Measurements from ENCODE around the gene MAP4K4. TPM values are rescaled to one million over a fixed set of nuclear protein-coding genes. Genes with fewer than 3 reads are reported as not detected.

Gene MAP4K4
- polyA plus RNA-seq, 3 donors, result 5.3 to 66.9 (median 8.7) TPM

DNA sequence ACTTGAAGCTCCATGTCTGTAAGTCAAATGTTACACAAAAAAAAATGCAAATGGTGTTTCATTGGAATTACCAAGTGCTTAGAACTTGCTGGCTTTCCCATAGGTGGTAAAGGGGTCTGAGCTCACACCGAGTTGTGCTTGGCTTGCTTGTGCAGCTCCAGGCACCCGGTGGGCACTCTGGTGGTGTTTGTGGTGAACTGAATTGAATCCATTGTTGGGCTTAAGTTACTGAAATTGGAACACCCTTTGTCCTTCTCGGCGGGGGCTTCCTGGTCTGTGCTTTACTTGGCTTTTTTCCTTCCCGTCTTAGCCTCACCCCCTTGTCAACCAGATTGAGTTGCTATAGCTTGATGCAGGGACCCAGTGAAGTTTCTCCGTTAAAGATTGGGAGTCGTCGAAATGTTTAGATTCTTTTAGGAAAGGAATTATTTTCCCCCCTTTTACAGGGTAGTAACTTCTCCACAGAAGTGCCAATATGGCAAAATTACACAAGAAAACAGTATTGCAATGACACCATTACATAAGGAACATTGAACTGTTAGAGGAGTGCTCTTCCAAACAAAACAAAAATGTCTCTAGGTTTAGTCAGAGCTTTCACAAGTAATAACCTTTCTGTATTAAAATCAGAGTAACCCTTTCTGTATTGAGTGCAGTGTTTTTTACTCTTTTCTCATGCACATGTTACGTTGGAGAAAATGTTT is 196.3 kb downstream of the MAP4K4 start:
- no peak overlapping the region for H3K4me2 ChIP-seq (replicated peaks; ENCODE audit: extremely low read depth, low read length, poor library complexity, severe bottlenecking)
- H3K4me1 ChIP-seq (ENCODE audit: control insufficient read depth in 1 of 2, insufficient read depth in 2 of 2, low read length in 2 of 2), result peaks cover 0 to 1% of the 10 kb centered on the region in 2 donors
- Mint-ChIP-seq H3K4me3 (no peak overlapping the region), H3K27ac (no peak overlapping the region), H3K9me3 (peaks cover 0 to 4% (median 0%) of the 10 kb centered on the region in 7 donors), H3K36me3 (peaks cover 60 to 80% of the 10 kb centered on the region in 2 donors), H3K27me3 (ENCODE audit: low read depth in 3 of 3) (peaks cover 0 to 2% (median 0%) of the 10 kb centered on the region in 3 donors), H3K4me1 (peaks cover 3% of the 10 kb centered on the region)
- no peaks in the 10 kb centered on the region for H4K20me1 ChIP-seq (ENCODE audit: insufficient read depth, low read length)
- peaks cover 38 to 85% of the 10 kb centered on the region in 2 donors for H3K36me3 ChIP-seq (replicated peaks in 1 of 2; ENCODE audit: control insufficient read depth in 1 of 2, insufficient read depth in 2 of 2, low read length in 2 of 2)
- no peaks in the 10 kb centered on the region for H3K27me3 ChIP-seq (ENCODE audit: control insufficient read depth in 2 of 2, insufficient read depth in 2 of 2, low read length in 2 of 2)
- no peak for DNase-seq
- H3K9me3 ChIP-seq (replicated peaks in 1 of 2; ENCODE audit: control insufficient read depth in 1 of 2, insufficient read depth in 1 of 2, low read length in 2 of 2), result no peaks in the 10 kb centered on the region
- H3K79me2 ChIP-seq (ENCODE audit: insufficient read depth, low read length), result no peaks in the 10 kb centered on the region
- no peak overlapping the region for H3K9ac ChIP-seq (ENCODE audit: insufficient read depth, low read length, poor library complexity, severe bottlenecking)
- TF ChIP-seq, protein P1, sequence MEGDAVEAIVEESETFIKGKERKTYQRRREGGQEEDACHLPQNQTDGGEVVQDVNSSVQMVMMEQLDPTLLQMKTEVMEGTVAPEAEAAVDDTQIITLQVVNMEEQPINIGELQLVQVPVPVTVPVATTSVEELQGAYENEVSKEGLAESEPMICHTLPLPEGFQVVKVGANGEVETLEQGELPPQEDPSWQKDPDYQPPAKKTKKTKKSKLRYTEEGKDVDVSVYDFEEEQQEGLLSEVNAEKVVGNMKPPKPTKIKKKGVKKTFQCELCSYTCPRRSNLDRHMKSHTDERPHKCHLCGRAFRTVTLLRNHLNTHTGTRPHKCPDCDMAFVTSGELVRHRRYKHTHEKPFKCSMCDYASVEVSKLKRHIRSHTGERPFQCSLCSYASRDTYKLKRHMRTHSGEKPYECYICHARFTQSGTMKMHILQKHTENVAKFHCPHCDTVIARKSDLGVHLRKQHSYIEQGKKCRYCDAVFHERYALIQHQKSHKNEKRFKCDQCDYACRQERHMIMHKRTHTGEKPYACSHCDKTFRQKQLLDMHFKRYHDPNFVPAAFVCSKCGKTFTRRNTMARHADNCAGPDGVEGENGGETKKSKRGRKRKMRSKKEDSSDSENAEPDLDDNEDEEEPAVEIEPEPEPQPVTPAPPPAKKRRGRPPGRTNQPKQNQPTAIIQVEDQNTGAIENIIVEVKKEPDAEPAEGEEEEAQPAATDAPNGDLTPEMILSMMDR (IDR thresholded peaks at IDR 0.05), result no peak
- no peak overlapping the region for H3K4me3 ChIP-seq (replicated peaks in 1 of 3; ENCODE audit: low read depth in 2 of 3, low read length in 3 of 3)
- WGBS (ENCODE audit: insufficient coverage), result 97% methylated on average over 3 of the region's 9 CpGs
- intact Hi-C loops (cut with micrococcal nuclease), result loop anchor here in 1 of 2 donors (10.0 kb wide), 1 partner anchor 51 kb away; no protein-coding TSS in a partner anchor
- H2AFZ ChIP-seq (ENCODE audit: insufficient read depth, low read depth, low read length, poor library complexity, severe bottlenecking), result no peak overlapping the region
- no peak overlapping the region for H3K27ac ChIP-seq (ENCODE audit: low read depth in 1 of 2, low read length in 2 of 2)

DNA sequence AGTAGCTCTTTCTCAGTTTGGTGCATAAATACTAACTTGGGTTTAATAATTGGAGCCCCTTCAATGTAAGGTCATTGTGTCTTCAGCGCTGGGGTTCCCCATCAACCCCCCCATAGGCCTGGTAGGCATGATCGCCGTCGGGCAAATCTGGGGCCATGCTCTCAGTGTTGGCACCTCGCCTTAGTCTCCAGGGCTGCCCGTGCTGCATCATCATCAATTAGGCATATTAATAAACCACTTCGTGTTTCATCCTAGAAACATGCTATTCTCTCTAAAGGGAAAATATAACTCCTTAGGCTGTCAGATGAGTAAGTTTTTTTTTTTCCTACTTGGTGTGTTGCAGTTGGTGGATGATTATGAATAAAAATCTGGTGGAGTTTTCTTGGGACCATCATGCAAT is 197.5 kb downstream of the MAP4K4 start:
- WGBS (ENCODE audit: insufficient coverage), result 100% methylated on average over 4 of the region's 7 CpGs
- H3K36me3 ChIP-seq (replicated peaks in 1 of 2; ENCODE audit: control insufficient read depth in 1 of 2, insufficient read depth in 2 of 2, low read length in 2 of 2), result peaks cover 31 to 73% of the 10 kb centered on the region in 2 donors
- peaks cover 0 to 4% (median 0%) of the 10 kb centered on the region in 3 donors for H3K27me3 Mint-ChIP-seq (ENCODE audit: low read depth in 3 of 3)

More for the DNA sequence above, 197.5 kb downstream of the MAP4K4 start:
- no peak overlapping the region for H2AFZ ChIP-seq (ENCODE audit: insufficient read depth, low read depth, low read length, poor library complexity, severe bottlenecking)
- no peaks in the 10 kb centered on the region for H3K79me2 ChIP-seq (ENCODE audit: insufficient read depth, low read length)
- intact Hi-C loops (cut with micrococcal nuclease), result loop anchor here in 1 of 2 donors (10.0 kb wide), 1 partner anchor 50 kb away; no protein-coding TSS in a partner anchor
- Mint-ChIP-seq H3K27ac (no peak overlapping the region), H3K4me1 (peaks cover 5% of the 10 kb centered on the region), H3K4me3 (no peak overlapping the region), H3K36me3 (peaks cover 49 to 70% of the 10 kb centered on the region in 2 donors), H3K9me3 (peaks cover 0 to 4% (median 0%) of the 10 kb centered on the region in 7 donors)
- H3K4me1 ChIP-seq (ENCODE audit: control insufficient read depth in 1 of 2, insufficient read depth in 2 of 2, low read length in 2 of 2), result peaks cover 0 to 2% of the 10 kb centered on the region in 2 donors
- no peaks in the 10 kb centered on the region for H3K9me3 ChIP-seq (replicated peaks in 1 of 2; ENCODE audit: control insufficient read depth in 1 of 2, insufficient read depth in 1 of 2, low read length in 2 of 2)
- DNase-seq, result no peak
- H3K4me3 ChIP-seq (replicated peaks in 1 of 3; ENCODE audit: low read depth in 2 of 3, low read length in 3 of 3), result no peak overlapping the region
- H3K27ac ChIP-seq (ENCODE audit: low read depth in 1 of 2, low read length in 2 of 2), result no peak overlapping the region
- H3K9ac ChIP-seq (ENCODE audit: insufficient read depth, low read length, poor library complexity, severe bottlenecking), result no peak overlapping the region
- no peaks in the 10 kb centered on the region for H3K27me3 ChIP-seq (ENCODE audit: control insufficient read depth in 2 of 2, insufficient read depth in 2 of 2, low read length in 2 of 2)
- H4K20me1 ChIP-seq (ENCODE audit: insufficient read depth, low read length), result no peaks in the 10 kb centered on the region
- no peak overlapping the region for H3K4me2 ChIP-seq (replicated peaks; ENCODE audit: extremely low read depth, low read length, poor library complexity, severe bottlenecking)
- TF ChIP-seq, protein P1 (IDR thresholded peaks at IDR 0.05), result no peak
